Activated B cell treated with CpG ODN at 0.5 μM for 24 hours (primary cell): Measurements from ENCODE around the gene TBC1D22A. TPM values are rescaled to one million over a fixed set of nuclear protein-coding genes. Genes with fewer than 3 reads are reported as not detected.

ENCODE experiments used
- ATAC-seq: fragments of 200-7000 bp; cut with Tn5 transposase; one replicate; pipeline ENCODE4 v1.10.0; 2021; ENCODE audit warnings: low read depth, mild to moderate bottlenecking, moderate library complexity
- CTCF ChIA-PET: fragments of 350-600 bp; sonication (Branson Sonifier 250); formaldehyde crosslinking; loops from one replicate; lab custom pipeline; 2021; ENCODE audit warnings: antibody characterized with exemption; lab: Charles Lee
- POLR2A ChIA-PET: fragments of 350-600 bp; sonication (Branson Sonifier 250); formaldehyde crosslinking; loops from one replicate; lab custom pipeline; 2021; ENCODE audit warnings: antibody characterized with exemption; lab: Charles Lee
- DNase-seq: peaks from one replicate; pipeline ENCODE4 v3.0.0; 2022
- H3K27ac Mint-ChIP-seq: one replicate; pipeline ENCODE4 v1.8.0; 2020; ENCODE audit warnings: mixed read lengths
- H3K27me3 Mint-ChIP-seq: one replicate; pipeline ENCODE4 v1.8.0; 2021; ENCODE audit warnings: mixed read lengths
- H3K36me3 Mint-ChIP-seq: one replicate; pipeline ENCODE4 v1.8.0; 2021; ENCODE audit warnings: low read depth, mixed read lengths
- H3K4me1 Mint-ChIP-seq: one replicate; pipeline ENCODE4 v1.8.0; 2021; ENCODE audit warnings: mixed read lengths
- H3K4me3 Mint-ChIP-seq: one replicate; pipeline ENCODE4 v1.8.0; 2020; ENCODE audit warnings: mild to moderate bottlenecking, mixed read lengths
- H3K9me3 Mint-ChIP-seq: one replicate; pipeline ENCODE4 v1.8.0; 2020; ENCODE audit warnings: mixed read lengths
- intact Hi-C: fragments of 100-400 bp; cut with micrococcal nuclease; formaldehyde crosslinking; loops from one replicate; pipeline ENCODE4 v1.15.1; 2024
- total RNA-seq: library from RNA; stranded (reverse); gene quantifications from 2 replicates; pipeline ENCODE4 v1.2.3, GENCODE V29; 2022
- TF ChIP-seq, protein P1 (sequence below): fragments of 200-600 bp; IDR thresholded peaks from one replicate; pipeline ENCODE4 v1.8.0; 2022; ENCODE audit warnings: antibody characterized with exemption, mild to moderate bottlenecking

The TBC1D22A gene
- total RNA-seq, 1 donor from 2014 or later: 85.9 TPM

DNA sequence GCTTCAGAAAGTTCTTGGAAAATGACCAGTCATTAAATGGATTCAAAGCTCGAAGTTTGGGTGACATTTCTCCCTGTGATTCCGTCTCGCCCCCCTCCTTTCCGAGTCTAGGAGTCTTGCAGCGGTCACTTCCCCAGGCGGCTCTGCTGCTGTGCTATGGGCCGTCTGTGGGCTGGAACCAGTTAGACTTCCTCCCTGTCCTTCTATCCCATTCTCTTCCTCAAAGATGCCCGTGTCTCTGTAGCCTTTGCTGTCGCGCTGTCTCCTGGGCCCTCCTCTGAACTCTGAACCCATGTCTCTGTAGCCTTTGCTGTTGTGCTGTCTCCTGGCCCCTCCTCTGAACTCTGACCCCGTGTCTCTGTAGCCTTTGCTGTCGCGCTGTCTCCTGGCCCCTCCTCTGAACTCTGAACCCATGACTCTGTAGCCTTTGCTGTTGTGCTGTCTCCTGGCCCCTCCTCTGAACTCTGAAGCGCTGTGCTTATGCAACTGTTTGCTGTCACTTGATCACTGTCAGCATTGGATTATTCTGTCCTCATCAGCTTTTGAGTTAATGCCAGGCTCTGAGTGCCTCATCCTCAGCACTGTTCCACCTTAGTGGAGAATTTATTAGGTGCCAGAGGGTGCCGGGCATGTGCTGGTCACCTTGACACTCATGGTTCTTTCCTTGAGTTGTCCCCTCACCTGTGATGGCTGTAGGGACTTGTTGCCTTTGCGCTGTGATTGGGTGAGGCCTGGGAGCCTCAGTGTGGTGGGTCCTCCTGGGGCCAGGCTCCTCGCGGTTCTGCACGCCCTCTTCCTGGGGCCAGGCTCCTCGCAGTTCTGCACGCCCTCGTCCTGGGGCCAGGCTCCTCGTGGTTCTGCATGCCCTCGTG lies 173.3 kb downstream of the TBC1D22A start:
- no peak overlapping the region for H3K4me3 Mint-ChIP-seq
- ChIA-PET CTCF (no interaction called here), POLR2A (no interaction called here)
- intact Hi-C loops: no loop called here
- H3K4me1 Mint-ChIP-seq: peaks cover 18% of the 10 kb centered on the region
- H3K36me3 Mint-ChIP-seq: peaks cover 74% of the 10 kb centered on the region
- H3K27ac Mint-ChIP-seq: no peak overlapping the region
- H3K9me3 Mint-ChIP-seq: no peaks in the 10 kb centered on the region
- DNase-seq (no peak), ATAC-seq (no peak)
- no peaks in the 10 kb centered on the region for H3K27me3 Mint-ChIP-seq
- TF ChIP-seq, protein P1, sequence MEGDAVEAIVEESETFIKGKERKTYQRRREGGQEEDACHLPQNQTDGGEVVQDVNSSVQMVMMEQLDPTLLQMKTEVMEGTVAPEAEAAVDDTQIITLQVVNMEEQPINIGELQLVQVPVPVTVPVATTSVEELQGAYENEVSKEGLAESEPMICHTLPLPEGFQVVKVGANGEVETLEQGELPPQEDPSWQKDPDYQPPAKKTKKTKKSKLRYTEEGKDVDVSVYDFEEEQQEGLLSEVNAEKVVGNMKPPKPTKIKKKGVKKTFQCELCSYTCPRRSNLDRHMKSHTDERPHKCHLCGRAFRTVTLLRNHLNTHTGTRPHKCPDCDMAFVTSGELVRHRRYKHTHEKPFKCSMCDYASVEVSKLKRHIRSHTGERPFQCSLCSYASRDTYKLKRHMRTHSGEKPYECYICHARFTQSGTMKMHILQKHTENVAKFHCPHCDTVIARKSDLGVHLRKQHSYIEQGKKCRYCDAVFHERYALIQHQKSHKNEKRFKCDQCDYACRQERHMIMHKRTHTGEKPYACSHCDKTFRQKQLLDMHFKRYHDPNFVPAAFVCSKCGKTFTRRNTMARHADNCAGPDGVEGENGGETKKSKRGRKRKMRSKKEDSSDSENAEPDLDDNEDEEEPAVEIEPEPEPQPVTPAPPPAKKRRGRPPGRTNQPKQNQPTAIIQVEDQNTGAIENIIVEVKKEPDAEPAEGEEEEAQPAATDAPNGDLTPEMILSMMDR: no peak

DNA sequence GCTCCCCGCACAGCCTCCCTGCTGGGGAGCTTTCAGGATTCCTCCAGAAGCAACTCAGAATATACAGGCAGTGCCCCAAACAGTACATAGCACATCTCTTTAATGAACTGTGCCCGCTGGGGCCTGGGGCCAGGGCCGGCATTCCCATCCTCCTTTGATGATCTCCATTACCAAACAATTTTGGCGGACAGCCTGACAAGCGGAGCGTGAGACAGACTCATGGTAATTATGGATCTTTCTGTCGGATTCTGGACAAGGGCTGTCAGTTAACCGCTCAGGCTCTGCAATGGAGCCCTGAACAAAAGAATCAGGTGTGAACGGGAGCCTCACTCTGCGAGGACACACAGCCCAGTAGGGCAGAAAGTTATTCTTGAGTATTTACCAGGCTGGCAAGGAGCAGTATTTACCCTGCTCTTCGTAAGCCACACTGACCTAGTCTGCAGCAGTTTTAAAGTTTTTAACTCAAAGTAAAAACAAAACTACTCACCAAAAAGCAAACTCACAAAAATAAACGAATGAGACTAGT lies 174.0 kb downstream of the TBC1D22A start:
- no peak for DNase-seq
- Mint-ChIP-seq H3K4me1 (peaks cover 18% of the 10 kb centered on the region), H3K4me3 (no peak overlapping the region), H3K27me3 (no peaks in the 10 kb centered on the region), H3K9me3 (no peaks in the 10 kb centered on the region), H3K27ac (no peak overlapping the region), H3K36me3 (peaks cover 67% of the 10 kb centered on the region)
- CTCF ChIA-PET: no interaction called here
- TF ChIP-seq, protein P1: no peak
- ATAC-seq: no peak
- intact Hi-C loops: no loop called here
- POLR2A ChIA-PET: no interaction called here

DNA sequence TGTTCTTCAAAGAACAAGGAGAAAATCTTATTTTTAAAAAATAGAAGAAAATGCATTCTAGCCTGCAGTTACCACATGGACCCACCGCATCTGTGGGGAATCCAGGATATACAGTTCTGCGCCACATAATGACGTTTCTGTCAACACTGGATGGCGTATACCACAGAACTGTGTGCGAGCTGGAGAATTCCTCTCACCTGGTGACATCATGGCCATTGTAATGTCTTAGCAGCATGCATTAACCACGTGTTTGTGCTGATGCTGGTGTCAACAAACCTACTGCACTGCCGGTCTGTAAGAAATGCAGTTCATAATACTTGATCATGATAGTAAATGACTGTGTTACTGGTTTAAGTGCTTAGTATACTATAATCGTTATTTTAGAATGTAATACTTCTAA lies 174.7 kb downstream of the TBC1D22A start:
- Mint-ChIP-seq H3K36me3 (peaks cover 60% of the 10 kb centered on the region), H3K4me1 (peaks cover 22% of the 10 kb centered on the region), H3K27ac (no peak overlapping the region), H3K27me3 (no peaks in the 10 kb centered on the region), H3K4me3 (no peak overlapping the region), H3K9me3 (no peaks in the 10 kb centered on the region)
- intact Hi-C loops: no loop called here
- POLR2A ChIA-PET: no interaction called here
- CTCF ChIA-PET: no interaction called here
- TF ChIP-seq, protein P1: no peak
- no peak for ATAC-seq
- no peak for DNase-seq

DNA sequence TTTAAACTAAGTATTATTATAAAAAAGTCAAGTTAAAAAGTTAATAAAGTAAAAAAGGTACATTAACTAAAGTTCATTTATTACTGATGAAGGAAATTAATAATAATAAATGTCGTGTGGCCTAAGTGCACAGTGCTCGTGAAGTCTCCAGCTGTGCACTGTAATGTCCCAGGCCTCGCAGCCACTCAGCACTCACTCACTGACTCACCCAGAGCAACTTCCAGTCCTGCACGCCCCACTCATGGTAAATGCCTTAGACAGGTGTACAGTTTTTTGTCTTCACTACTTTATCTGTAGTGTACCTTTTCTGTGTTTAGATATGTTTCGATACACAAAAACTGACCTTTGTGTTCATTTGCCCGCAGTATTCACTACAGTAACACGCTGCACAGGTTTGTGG lies 175.5 kb downstream of the TBC1D22A start:
- no peak for ATAC-seq
- TF ChIP-seq, protein P1: no peak
- DNase-seq: no peak
- intact Hi-C loops: no loop called here
- ChIA-PET CTCF (no interaction called here), POLR2A (no interaction called here)
- peaks cover 59% of the 10 kb centered on the region for H3K36me3 Mint-ChIP-seq
- no peaks in the 10 kb centered on the region for H3K9me3 Mint-ChIP-seq
- no peak overlapping the region for H3K27ac Mint-ChIP-seq
- H3K4me1 Mint-ChIP-seq: peaks cover 28% of the 10 kb centered on the region
- H3K4me3 Mint-ChIP-seq: no peak overlapping the region
- H3K27me3 Mint-ChIP-seq: no peaks in the 10 kb centered on the region
